A549 (cell line): ENCODE measurements around the gene UNC13C.

ENCODE experiments used
- CEBPB ChIP-seq, 2 experiments: fragments of >200 bp in 1 of 2; sonication (Bioruptor Twin) in 1 of 2; formaldehyde crosslinking in 1 of 2; IDR thresholded peaks; 2 replicates each; pipeline ENCODE4 v1.6.1; 2012 to 2016
- HOXA7 ChIP-seq: fragments of 250-450 bp; sonication (Bioruptor Pico); IDR thresholded peaks from 2 replicates; pipeline ENCODE4 v1.5.0; 2020; ENCODE audit warnings: mild to moderate bottlenecking, moderate library complexity
- MYC ChIP-seq: IDR thresholded peaks from 2 replicates; pipeline ENCODE4 v1.6.1; 2012; ENCODE audit warnings: mild to moderate bottlenecking, inconsistent platforms, low read length, improper control_type of control experiment, borderline replicate concordance
- POLR2A ChIP-seq: IDR thresholded peaks from 2 replicates; pipeline ENCODE4 v1.6.1; 2012; ENCODE audit warnings: mild to moderate bottlenecking, low read length
- RAD21 ChIP-seq, 2 experiments: fragments of >200 bp in 1 of 2; sonication (Bioruptor Twin) in 1 of 2; formaldehyde crosslinking in 1 of 2; IDR thresholded peaks in 1 of 2; conservative IDR thresholded peaks in 1 of 2; 2 replicates in 1 of 2; 3 replicates in 1 of 2; pipeline ENCODE4 v1.6.1; 2012 to 2018; ENCODE audit warnings: inconsistent platforms in 1 of 2
- SMC3 ChIP-seq: fragments of >200 bp; sonication (Bioruptor Twin); formaldehyde crosslinking; IDR thresholded peaks from 3 replicates; pipeline ENCODE4 v1.6.1; 2018; ENCODE audit warnings: inconsistent platforms
- TF ChIP-seq, protein P1 (sequence below): fragments of >200 bp; sonication (Bioruptor Twin); formaldehyde crosslinking; IDR thresholded peaks from 3 replicates; pipeline ENCODE4 v1.5.1; 2016
- TF ChIP-seq, protein P2 (sequence below): fragments of 200-600 bp; sonication (generic); IDR thresholded peaks from 2 replicates; pipeline ENCODE4 v1.6.1; 2016; ENCODE audit warnings: antibody characterized with exemption, mild to moderate bottlenecking, moderate library complexity

DNA sequence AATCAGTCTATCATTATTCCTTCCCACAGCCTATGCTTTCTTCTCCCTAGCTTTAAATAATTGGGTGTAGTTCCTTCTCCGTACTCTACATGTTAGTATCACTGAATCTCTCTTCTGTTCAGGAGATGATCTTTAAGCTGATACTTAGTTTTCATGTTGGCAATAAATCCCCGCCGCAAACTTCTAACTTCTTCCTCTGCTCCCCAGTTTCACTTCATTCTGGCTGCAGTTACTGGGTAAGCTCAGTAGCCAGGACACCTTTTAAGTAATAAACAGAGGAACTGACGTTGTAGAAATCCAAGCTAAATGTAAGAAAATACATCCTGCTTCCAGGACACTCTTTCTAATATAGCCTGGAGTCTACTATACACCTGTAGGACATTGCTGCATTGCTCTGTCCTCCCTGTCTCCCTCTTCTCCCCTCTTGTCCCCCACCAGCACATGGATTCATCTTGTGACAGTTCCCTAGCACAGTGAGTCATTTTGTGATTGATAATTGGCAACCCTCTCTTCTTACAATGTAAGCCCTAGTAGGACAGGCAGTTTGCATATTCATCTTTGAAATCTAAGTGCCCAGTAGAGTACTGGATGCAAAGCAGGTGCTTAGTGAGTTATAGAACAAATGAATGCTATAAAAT is 598.2 kb downstream of the UNC13C start:
- TF ChIP-seq, protein P1, sequence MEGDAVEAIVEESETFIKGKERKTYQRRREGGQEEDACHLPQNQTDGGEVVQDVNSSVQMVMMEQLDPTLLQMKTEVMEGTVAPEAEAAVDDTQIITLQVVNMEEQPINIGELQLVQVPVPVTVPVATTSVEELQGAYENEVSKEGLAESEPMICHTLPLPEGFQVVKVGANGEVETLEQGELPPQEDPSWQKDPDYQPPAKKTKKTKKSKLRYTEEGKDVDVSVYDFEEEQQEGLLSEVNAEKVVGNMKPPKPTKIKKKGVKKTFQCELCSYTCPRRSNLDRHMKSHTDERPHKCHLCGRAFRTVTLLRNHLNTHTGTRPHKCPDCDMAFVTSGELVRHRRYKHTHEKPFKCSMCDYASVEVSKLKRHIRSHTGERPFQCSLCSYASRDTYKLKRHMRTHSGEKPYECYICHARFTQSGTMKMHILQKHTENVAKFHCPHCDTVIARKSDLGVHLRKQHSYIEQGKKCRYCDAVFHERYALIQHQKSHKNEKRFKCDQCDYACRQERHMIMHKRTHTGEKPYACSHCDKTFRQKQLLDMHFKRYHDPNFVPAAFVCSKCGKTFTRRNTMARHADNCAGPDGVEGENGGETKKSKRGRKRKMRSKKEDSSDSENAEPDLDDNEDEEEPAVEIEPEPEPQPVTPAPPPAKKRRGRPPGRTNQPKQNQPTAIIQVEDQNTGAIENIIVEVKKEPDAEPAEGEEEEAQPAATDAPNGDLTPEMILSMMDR: no peak
- TF ChIP-seq, protein P2, sequence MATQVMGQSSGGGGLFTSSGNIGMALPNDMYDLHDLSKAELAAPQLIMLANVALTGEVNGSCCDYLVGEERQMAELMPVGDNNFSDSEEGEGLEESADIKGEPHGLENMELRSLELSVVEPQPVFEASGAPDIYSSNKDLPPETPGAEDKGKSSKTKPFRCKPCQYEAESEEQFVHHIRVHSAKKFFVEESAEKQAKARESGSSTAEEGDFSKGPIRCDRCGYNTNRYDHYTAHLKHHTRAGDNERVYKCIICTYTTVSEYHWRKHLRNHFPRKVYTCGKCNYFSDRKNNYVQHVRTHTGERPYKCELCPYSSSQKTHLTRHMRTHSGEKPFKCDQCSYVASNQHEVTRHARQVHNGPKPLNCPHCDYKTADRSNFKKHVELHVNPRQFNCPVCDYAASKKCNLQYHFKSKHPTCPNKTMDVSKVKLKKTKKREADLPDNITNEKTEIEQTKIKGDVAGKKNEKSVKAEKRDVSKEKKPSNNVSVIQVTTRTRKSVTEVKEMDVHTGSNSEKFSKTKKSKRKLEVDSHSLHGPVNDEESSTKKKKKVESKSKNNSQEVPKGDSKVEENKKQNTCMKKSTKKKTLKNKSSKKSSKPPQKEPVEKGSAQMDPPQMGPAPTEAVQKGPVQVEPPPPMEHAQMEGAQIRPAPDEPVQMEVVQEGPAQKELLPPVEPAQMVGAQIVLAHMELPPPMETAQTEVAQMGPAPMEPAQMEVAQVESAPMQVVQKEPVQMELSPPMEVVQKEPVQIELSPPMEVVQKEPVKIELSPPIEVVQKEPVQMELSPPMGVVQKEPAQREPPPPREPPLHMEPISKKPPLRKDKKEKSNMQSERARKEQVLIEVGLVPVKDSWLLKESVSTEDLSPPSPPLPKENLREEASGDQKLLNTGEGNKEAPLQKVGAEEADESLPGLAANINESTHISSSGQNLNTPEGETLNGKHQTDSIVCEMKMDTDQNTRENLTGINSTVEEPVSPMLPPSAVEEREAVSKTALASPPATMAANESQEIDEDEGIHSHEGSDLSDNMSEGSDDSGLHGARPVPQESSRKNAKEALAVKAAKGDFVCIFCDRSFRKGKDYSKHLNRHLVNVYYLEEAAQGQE: no peak
- TF ChIP-seq MYC (no peak), HOXA7 (no peak), RAD21 (conservative IDR thresholded peaks at IDR 0.05 in 1 of 2, IDR thresholded peaks at IDR 0.05 in 1 of 2) (no peak), SMC3 (no peak), POLR2A (no peak), CEBPB (IDR thresholded peaks at IDR 0.05) (no peak)
